Measurements from ENCODE around the gene HDAC11. TPM values are rescaled to one million over a fixed set of nuclear protein-coding genes. Genes with fewer than 3 reads are reported as not detected.

The HDAC11 gene
- total and polyA plus RNA-seq, 2 of the 4 experiments (the other 2 are of a cell fraction): 9.1 to 11.4 TPM

GRCh38 chr3:13461169-13462124 is 18.7 kb upstream of the HDAC11 start:
- H3K79me1 ChIP-seq (ENCODE audit: low read depth in 1 of 2, low read length in 2 of 2): no peaks in the 10 kb centered on the region
- H4K91ac ChIP-seq (ENCODE audit: insufficient read depth, low read depth, low read length): no peak overlapping the region
- no peak overlapping the region for H2BK5ac ChIP-seq (ENCODE audit: low read depth, low read length, poor library complexity, severe bottlenecking)
- H3K4ac ChIP-seq (ENCODE audit: low read depth, low read length): no peak overlapping the region
- 57% methylated on average over 1 of the region's 14 CpGs; no CpG with 5 or more reads in 1 of the 2 experiments for WGBS, 2 experiments (ENCODE audit: extremely low coverage in 2 of 2, insufficient read length in 1 of 2)
- POLR2A ChIA-PET (ENCODE audit: unreplicated experiment): no interaction called here
- no peak overlapping the region for H2BK15ac ChIP-seq (ENCODE audit: low read depth, low read length)
- no peak overlapping the region for H4K5ac ChIP-seq (ENCODE audit: low read depth, low read length)
- H3K23ac ChIP-seq (ENCODE audit: low read depth, low read length): no peak overlapping the region
- no peak overlapping the region for H3K18ac ChIP-seq (ENCODE audit: low read depth, low read length)
- no peaks in the 10 kb centered on the region for H3K9me1 ChIP-seq (ENCODE audit: insufficient read depth, low read length)
- H3K56ac ChIP-seq (ENCODE audit: extremely low read depth, insufficient read depth, low read length): no peak overlapping the region
- no peak overlapping the region for H2BK20ac ChIP-seq (ENCODE audit: low read depth, low read length)
- CTCF ChIA-PET: interaction anchor here (1.9 kb wide), 1 partner anchor 369 kb away, joined by 5 read pairs; no protein-coding TSS in a partner anchor
- H3K9ac ChIP-seq (ENCODE audit: low read depth, low read length): no peak overlapping the region
- in situ Hi-C loops (cut with MboI; ENCODE audit: low sequenced_read_pairs): no loop called here
- dilution Hi-C loops (cut with HindIII; ENCODE audit: low sequenced_read_pairs, unreplicated experiment): no loop called here
- no peak overlapping the region for H3K4me2 ChIP-seq (ENCODE audit: low read depth, low read length)
- intact Hi-C loops (cut with micrococcal nuclease): no loop called here
- TF ChIP-seq RFX5 (IDR thresholded peaks at IDR 0.05; ENCODE audit: low read depth, low read length) (no peak), POLR2A (IDR thresholded peaks at IDR 0.05; ENCODE audit: low read depth, low read length) (no peak), MAFK (IDR thresholded peaks at IDR 0.05; ENCODE audit: low read depth, low read length) (no peak), SMC3 (IDR thresholded peaks at IDR 0.05; ENCODE audit: low read depth, low read length) (peak; percentile 39), BHLHE40 (IDR thresholded peaks at IDR 0.05; ENCODE audit: low read depth, low read length) (no peak), CHD1 (IDR thresholded peaks at IDR 0.05; ENCODE audit: low read depth, low read length) (no peak), RCOR1 (IDR thresholded peaks at IDR 0.05; ENCODE audit: insufficient replicate concordance, low read length) (no peak), RAD21 (IDR thresholded peaks at IDR 0.05; ENCODE audit: low read length) (peak; percentile 51), FOS (IDR thresholded peaks at IDR 0.05; ENCODE audit: low read depth, low read length) (no peak), NFE2L2 (IDR thresholded peaks at IDR 0.05; ENCODE audit: low read depth, low read length) (no peak)
- TF ChIP-seq, protein P1, sequence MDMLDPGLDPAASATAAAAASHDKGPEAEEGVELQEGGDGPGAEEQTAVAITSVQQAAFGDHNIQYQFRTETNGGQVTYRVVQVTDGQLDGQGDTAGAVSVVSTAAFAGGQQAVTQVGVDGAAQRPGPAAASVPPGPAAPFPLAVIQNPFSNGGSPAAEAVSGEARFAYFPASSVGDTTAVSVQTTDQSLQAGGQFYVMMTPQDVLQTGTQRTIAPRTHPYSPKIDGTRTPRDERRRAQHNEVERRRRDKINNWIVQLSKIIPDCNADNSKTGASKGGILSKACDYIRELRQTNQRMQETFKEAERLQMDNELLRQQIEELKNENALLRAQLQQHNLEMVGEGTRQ (IDR thresholded peaks at IDR 0.05; ENCODE audit: low read depth, low read length): no peak
- TF ChIP-seq, protein P2, sequence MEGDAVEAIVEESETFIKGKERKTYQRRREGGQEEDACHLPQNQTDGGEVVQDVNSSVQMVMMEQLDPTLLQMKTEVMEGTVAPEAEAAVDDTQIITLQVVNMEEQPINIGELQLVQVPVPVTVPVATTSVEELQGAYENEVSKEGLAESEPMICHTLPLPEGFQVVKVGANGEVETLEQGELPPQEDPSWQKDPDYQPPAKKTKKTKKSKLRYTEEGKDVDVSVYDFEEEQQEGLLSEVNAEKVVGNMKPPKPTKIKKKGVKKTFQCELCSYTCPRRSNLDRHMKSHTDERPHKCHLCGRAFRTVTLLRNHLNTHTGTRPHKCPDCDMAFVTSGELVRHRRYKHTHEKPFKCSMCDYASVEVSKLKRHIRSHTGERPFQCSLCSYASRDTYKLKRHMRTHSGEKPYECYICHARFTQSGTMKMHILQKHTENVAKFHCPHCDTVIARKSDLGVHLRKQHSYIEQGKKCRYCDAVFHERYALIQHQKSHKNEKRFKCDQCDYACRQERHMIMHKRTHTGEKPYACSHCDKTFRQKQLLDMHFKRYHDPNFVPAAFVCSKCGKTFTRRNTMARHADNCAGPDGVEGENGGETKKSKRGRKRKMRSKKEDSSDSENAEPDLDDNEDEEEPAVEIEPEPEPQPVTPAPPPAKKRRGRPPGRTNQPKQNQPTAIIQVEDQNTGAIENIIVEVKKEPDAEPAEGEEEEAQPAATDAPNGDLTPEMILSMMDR (conservative IDR thresholded peaks at IDR 0.05; ENCODE audit: low read depth, low read length): peak; percentile 61
- H3K27ac ChIP-seq (ENCODE audit: insufficient read depth, low read length): no peak overlapping the region
- H3K14ac ChIP-seq (replicated peaks; ENCODE audit: low read depth, low read length): no peak overlapping the region
- H3K36me3 ChIP-seq (ENCODE audit: control insufficient read depth, insufficient read depth, low read length): no peaks in the 10 kb centered on the region
- H4K20me1 ChIP-seq (ENCODE audit: insufficient read depth, low read length): no peaks in the 10 kb centered on the region
- H2BK120ac ChIP-seq (ENCODE audit: low read depth, low read length): no peak overlapping the region
- H4K8ac ChIP-seq (ENCODE audit: low read depth in 2 of 2, low read length in 2 of 2): no peak overlapping the region
- H3K27me3 ChIP-seq (ENCODE audit: control insufficient read depth, insufficient read depth, low read length): peaks cover 28% of the 10 kb centered on the region
- peak overlapping the region; percentile 41 for H2AFZ ChIP-seq (replicated peaks; ENCODE audit: low read length, poor library complexity)
- no peaks in the 10 kb centered on the region for H3K9me3 ChIP-seq (ENCODE audit: control insufficient read depth, insufficient read depth, low read length)
- no peak for ATAC-seq (ENCODE audit: low read depth)
- H3K4me1 ChIP-seq (ENCODE audit: control insufficient read depth, insufficient read depth, low read length): no peaks in the 10 kb centered on the region
- H3K4me3 ChIP-seq (ENCODE audit: insufficient read depth, low read depth, low read length): no peak overlapping the region
- no peak overlapping the region for H2AK9ac ChIP-seq (replicated peaks; ENCODE audit: low read depth, low read length, poor library complexity)
- H2AK5ac ChIP-seq (ENCODE audit: low read depth, low read length): no peak overlapping the region
- BruUV-seq (replicated peaks): no TSS peak
- peak; percentile 36 for DNase-seq

Data from IMR-90 (cell line).